Esophagus squamous epithelium (tissue), 5 donors: ENCODE results near the gene LUC7L. TPM values are rescaled to one million over a fixed set of nuclear protein-coding genes. Genes with fewer than 3 reads are reported as not detected.

Experiments
- DNase-seq: peaks from one replicate; lab custom pipeline; 2025; lab: John Stamatoyannopoulos, UW
- H3K27ac ChIP-seq, 4 donors: fragments of 200-600 bp; sonication (generic); one replicate each; pipeline ENCODE4 v1.5.1; 2016 to 2019; ENCODE audit warnings: mild to moderate bottlenecking in 1 of 4
- H3K27me3 ChIP-seq, 4 donors: fragments of 200-600 bp; sonication (generic); 1 replicate in 3 of 4; 2 replicates in 1 of 4; pipeline versions ENCODE4 v1.5.1 to v1.6.0; 2017 to 2021; ENCODE audit warnings: antibody characterized with exemption in 1 of 4
- H3K36me3 ChIP-seq, 3 donors: fragments of 200-600 bp; sonication (generic); one replicate each; pipeline ENCODE4 v1.5.1; 2016 to 2019
- H3K4me1 ChIP-seq, 3 donors: fragments of 200-600 bp; sonication (generic); one replicate each; pipeline ENCODE4 v1.5.1; 2017 to 2019
- H3K4me3 ChIP-seq, 4 donors: fragments of 200-600 bp; sonication (generic); 1 replicate in 3 of 4; 2 replicates in 1 of 4; pipeline ENCODE4 v1.5.1; 2016 to 2019; ENCODE audit warnings: mild to moderate bottlenecking in 2 of 4, moderate library complexity in 1 of 4
- H3K9me3 ChIP-seq, 3 donors: fragments of 200-600 bp; sonication (generic); one replicate each; pipeline ENCODE4 v1.5.1; 2016 to 2019
- CTCF ChIP-seq, 6 experiments: fragments of 450-650 bp in 4 of 6; fragments of 200-600 bp in 2 of 6; sonication (generic) in 2 of 6; IDR thresholded peaks; one replicate each; pipeline ENCODE4 v1.5.1; 2016 to 2019; ENCODE audit warnings: antibody characterized with exemption in 6 of 6, mild to moderate bottlenecking in 4 of 6, moderate library complexity in 4 of 6
- POLR2A ChIP-seq, 4 donors: fragments of 450-650 bp; IDR thresholded peaks; one replicate each; pipeline ENCODE4 v1.6.1; 2017; ENCODE audit warnings: antibody characterized with exemption in 4 of 4, mild to moderate bottlenecking in 4 of 4, moderate library complexity in 3 of 4
- WGBS, 2 donors: methylation state at CpG; one replicate each; pipeline ENCODE4 v1.1.5; 2018; 5-methylcytosine and 5-hydroxymethylcytosine counted together
- intact Hi-C: fragments of 100-400 bp; cut with DNase I; formaldehyde crosslinking; loops from one replicate; pipeline ENCODE4 v1.15.0; 2022
- total RNA-seq, 4 donors: library from RNA; depleted of rRNA; stranded (reverse); fragments of >200 nt; gene quantifications; one replicate each; pipeline ENCODE4 v1.1.0, GENCODE V29; 2016
- donor health status: DM: yes; HTN: yes; CAD: no.

LUC7L gene
- total RNA-seq, 4 donors from 2014 or later = 33.5 to 74.2 (median 46.5) TPM

GRCh38 chr16:185213-185612 lies 44.0 kb downstream of the LUC7L start:
- 83 to 85% methylated on average over 7 to 9 of the region's 13 CpGs for WGBS, 2 donors
- DNase-seq = no peak

GRCh38 chr16:183005-183404 lies 46.2 kb downstream of the LUC7L start:
- Histone ChIP-seq H3K4me1 (peaks cover 13 to 20% (median 16%) of the 10 kb centered on the region in 3 donors), H3K36me3 (peaks cover 0 to 10% (median 7%) of the 10 kb centered on the region in 3 donors), H3K27ac (no peak overlapping the region), H3K4me3 (no peak overlapping the region), H3K9me3 (no peaks in the 10 kb centered on the region), H3K27me3 (peaks cover 5 to 34% (median 21%) of the 10 kb centered on the region in 4 donors)
- no peak for DNase-seq
- 69% methylated on average over 5 to 7 of the region's 7 CpGs for WGBS, 2 donors
- intact Hi-C loops = no loop called here
- TF ChIP-seq POLR2A (IDR thresholded peaks at IDR 0.05) (no peak), CTCF (IDR thresholded peaks at IDR 0.05) (no peak)

More at GRCh38 chr16:185213-185612, 44.0 kb downstream of the LUC7L start:
- peaks cover 13 to 16% (median 14%) of the 10 kb centered on the region in 3 donors for H3K4me1 ChIP-seq
- no peak overlapping the region for H3K4me3 ChIP-seq
- no peak overlapping the region for H3K27ac ChIP-seq
- peaks cover 0 to 12% (median 5%) of the 10 kb centered on the region in 4 donors for H3K27me3 ChIP-seq
- no peak for TF ChIP-seq CTCF (IDR thresholded peaks at IDR 0.05)
- peaks cover 10 to 32% (median 14%) of the 10 kb centered on the region in 3 donors for H3K36me3 ChIP-seq
- intact Hi-C loops = no loop called here
- no peaks in the 10 kb centered on the region for H3K9me3 ChIP-seq

- WGBS, 2 donors = 0 to 33% methylated on average over 5 to 7 of the region's 22 CpGs
- TF ChIP-seq CTCF (IDR thresholded peaks at IDR 0.05) = peak; percentile 93 to 99 (median 97)
- no peak for TF ChIP-seq POLR2A (IDR thresholded peaks at IDR 0.05)
- intact Hi-C loops = no loop called here
- H3K4me1 ChIP-seq = peaks cover 13 to 30% (median 16%) of the 10 kb centered on the region in 3 donors
- H3K9me3 ChIP-seq = no peaks in the 10 kb centered on the region
- H3K4me3 ChIP-seq = peak overlapping the region in 2 of 4 donors; percentile 38 to 61
- no peak overlapping the region for H3K27ac ChIP-seq
- DNase-seq = no peak
- H3K27me3 ChIP-seq = peaks cover 5 to 46% (median 31%) of the 10 kb centered on the region in 4 donors
- no peaks in the 10 kb centered on the region for H3K36me3 ChIP-seq
Measured at GRCh38 chr16:181565-182021, 47.7 kb downstream of the LUC7L start.

- no peak overlapping the region for H3K27ac ChIP-seq
- no peak for DNase-seq
- no CpG with 5 or more reads among the region's 89 CpGs for WGBS, 2 donors
- TF ChIP-seq CTCF (IDR thresholded peaks at IDR 0.05) (no peak), POLR2A (IDR thresholded peaks at IDR 0.05) (no peak)
- peaks cover 5 to 51% (median 31%) of the 10 kb centered on the region in 4 donors for H3K27me3 ChIP-seq
- peaks cover 13 to 33% (median 16%) of the 10 kb centered on the region in 3 donors for H3K4me1 ChIP-seq
- H3K9me3 ChIP-seq = no peaks in the 10 kb centered on the region
- intact Hi-C loops = no loop called here
- H3K36me3 ChIP-seq = no peaks in the 10 kb centered on the region
- peak overlapping the region; percentile 4 to 61 (median 24) for H3K4me3 ChIP-seq
Measured at GRCh38 chr16:180681-181564, 48.3 kb downstream of the LUC7L start.
